MG63 (cell line): Measurements from ENCODE around the gene ACACA. TPM values are rescaled to one million over a fixed set of nuclear protein-coding genes. Genes with fewer than 3 reads are reported as not detected.
A peak's percentile ranks its signal among the peaks of the same experiment; 100 is the strongest.

Experiments used
- DNase-seq: peaks from one replicate; pipeline ENCODE4 v3.0.0-alpha.2; 2020
- H3K27me3 ChIP-seq: fragments of 250-450 bp; sonication (Bioruptor Pico); 2 replicates; pipeline ENCODE4 v1.5.1; 2020; ENCODE audit warnings: mild to moderate bottlenecking, moderate library complexity
- H3K36me3 ChIP-seq: fragments of 250-450 bp; sonication (Bioruptor Pico); 2 replicates; pipeline ENCODE4 v1.5.1; 2020; ENCODE audit warnings: mild to moderate bottlenecking, moderate library complexity
- H3K4me3 ChIP-seq: fragments of 250-450 bp; sonication (Bioruptor Pico); 2 replicates; pipeline ENCODE4 v1.5.1; 2020; ENCODE audit warnings: mild to moderate bottlenecking, moderate library complexity
- H3K9me3 ChIP-seq: fragments of 250-450 bp; sonication (Bioruptor Pico); 2 replicates; pipeline ENCODE4 v1.5.1; 2020; ENCODE audit warnings: mild to moderate bottlenecking, moderate library complexity
- total RNA-seq: library from RNA; depleted of rRNA; stranded (reverse); fragments of >200 nt; shearing (Covaris generic); gene quantifications from 2 replicates; pipeline ENCODE4 v1.2.3, GENCODE V29; 2014; ENCODE audit warnings: low replicate concordance; rRNA removed

Gene ACACA
- total RNA-seq, 1 experiment from 2014 or later, result 53.7 TPM

DNA sequence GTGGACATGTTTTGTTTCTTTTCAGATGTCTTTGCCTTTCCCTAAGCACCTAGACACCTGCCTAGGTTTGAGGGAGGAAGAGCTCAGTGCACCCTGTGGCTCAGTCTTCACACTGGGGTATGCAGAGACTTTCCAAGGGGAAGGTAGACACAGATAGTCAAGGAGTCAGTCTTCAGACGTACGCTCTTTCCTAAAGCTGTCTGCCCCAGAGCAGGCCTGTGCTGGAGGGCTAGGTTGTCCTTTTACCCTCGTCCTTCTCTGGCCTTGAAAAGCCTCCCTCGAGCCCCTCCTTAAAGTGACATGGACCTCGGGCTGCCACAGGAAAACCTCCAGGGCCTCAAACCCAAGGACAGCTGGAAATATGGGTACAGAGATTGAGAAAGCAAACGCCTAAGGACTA, 354.2 kb downstream of the ACACA start:
- H3K9me3 ChIP-seq, result no peaks in the 10 kb centered on the region
- no peak for DNase-seq

DNA sequence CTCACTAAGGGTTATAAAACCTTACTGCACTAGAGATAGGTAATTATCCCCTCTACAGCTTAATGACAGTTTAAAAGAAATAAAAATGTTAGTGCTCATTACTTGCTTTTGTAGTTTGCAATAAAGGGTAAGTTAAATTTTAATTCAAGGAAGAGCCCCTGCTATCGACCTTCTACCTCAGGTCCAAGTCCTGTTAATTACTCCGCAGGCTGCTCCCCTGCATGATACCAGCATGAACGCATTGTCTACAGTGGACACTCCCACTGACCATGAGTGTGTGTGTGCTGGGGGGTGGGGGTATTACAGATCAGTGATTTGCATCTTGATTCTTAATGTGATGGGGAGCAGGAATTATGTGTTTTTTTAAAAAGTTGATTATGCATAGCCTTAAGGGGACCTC, 354.8 kb downstream of the ACACA start:
- no peak for DNase-seq
- no peaks in the 10 kb centered on the region for H3K9me3 ChIP-seq
- H3K4me3 ChIP-seq, result no peak overlapping the region
- H3K27me3 ChIP-seq, result no peaks in the 10 kb centered on the region
- peaks cover 22% of the 10 kb centered on the region for H3K36me3 ChIP-seq

More for the DNA sequence above, 354.2 kb downstream of the ACACA start:
- Histone ChIP-seq H3K36me3 (peaks cover 26% of the 10 kb centered on the region), H3K27me3 (no peaks in the 10 kb centered on the region), H3K4me3 (no peak overlapping the region)

DNA sequence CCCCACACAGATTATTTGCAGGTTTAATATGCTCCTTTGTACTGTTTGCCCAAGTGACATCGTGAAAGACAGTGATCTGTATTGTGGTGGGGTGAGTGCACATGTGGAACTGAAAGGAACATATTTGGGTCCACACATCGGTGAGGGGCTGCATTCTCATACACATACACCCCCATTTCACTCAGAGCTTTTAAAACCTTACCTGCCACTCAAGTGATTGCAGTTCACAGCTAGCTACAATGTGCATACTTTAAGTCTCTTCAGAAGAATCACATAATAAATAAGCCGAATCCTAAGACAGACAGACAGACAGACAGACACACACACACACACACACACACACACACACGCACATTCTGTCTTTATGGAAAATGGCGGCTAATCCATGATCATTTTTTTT, 355.3 kb downstream of the ACACA start:
- H3K27me3 ChIP-seq, result no peaks in the 10 kb centered on the region
- H3K9me3 ChIP-seq, result no peaks in the 10 kb centered on the region
- H3K36me3 ChIP-seq, result peaks cover 21% of the 10 kb centered on the region
- no peak overlapping the region for H3K4me3 ChIP-seq
- no peak for DNase-seq

DNA sequence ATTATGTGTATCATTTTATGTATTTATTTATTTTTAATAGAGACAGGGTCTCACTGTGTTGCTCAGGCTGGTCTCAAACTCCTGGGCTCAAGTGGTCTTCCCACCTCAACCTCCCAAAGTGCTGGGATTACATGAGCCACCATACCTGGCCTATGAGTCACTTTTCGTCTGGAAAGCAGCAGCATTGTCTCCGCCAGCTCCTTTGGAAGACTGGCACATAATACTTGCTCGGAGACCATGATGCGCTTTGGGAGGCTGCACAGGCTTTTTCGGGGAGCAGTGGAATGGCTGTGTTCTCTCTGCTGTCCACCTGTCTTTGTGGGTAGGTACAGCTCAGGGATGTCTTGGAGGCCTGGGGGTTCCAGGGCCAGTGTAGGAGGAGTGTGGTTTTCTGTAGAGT, 355.7 kb downstream of the ACACA start:
- no peak for DNase-seq
- no peak overlapping the region for H3K4me3 ChIP-seq
- H3K9me3 ChIP-seq, result no peaks in the 10 kb centered on the region
- no peaks in the 10 kb centered on the region for H3K27me3 ChIP-seq
- H3K36me3 ChIP-seq, result peaks cover 21% of the 10 kb centered on the region

DNA sequence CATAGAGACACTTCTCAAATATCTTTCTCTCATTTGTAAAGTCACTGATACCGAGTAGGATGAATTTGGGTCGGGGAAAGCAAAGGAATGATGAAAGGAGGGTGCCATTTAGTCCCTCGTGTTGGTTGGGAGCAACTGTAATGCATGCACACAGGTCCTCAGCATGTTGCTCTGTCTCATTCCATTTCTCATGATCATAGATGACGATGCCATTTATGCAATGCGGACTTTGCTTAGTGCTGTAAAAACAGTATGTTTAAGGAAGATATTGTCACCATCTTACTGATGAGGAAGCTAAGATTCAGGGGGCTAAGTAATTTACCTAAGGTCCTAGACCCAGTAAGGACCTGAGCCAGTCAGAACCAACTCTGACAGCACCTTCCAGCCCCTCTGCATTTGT, 357.8 kb downstream of the ACACA start:
- Histone ChIP-seq H3K36me3 (peaks cover 20% of the 10 kb centered on the region), H3K9me3 (no peaks in the 10 kb centered on the region), H3K4me3 (no peak overlapping the region), H3K27me3 (no peaks in the 10 kb centered on the region)
- no peak for DNase-seq

DNA sequence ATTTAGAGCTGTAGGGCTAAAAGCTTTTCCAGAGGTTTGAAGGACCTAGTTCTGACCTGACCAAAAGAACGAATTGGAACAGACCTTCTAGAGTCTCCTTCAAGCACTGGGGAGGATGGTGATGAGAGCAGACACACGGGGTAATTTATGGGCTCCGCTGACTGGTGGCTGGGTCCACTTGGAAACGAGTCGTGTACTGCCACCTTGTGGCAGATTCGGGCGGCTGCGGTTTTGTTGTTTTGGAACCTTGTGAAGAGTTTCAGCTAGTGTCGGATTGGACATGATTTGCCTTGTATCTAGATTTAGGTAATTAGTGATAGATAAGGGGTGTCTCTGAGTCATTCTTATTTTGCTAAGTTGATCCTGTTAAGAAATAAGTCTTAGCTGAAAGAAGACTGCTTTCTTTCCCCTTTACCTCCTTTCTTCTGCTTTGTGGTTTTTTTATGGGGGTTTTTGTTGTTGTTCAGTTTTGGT, 359.0 kb downstream of the ACACA start:
- peak; percentile 71 for DNase-seq
- Histone ChIP-seq H3K9me3 (no peaks in the 10 kb centered on the region), H3K36me3 (peaks cover 27% of the 10 kb centered on the region), H3K27me3 (no peaks in the 10 kb centered on the region), H3K4me3 (no peak overlapping the region)

DNA sequence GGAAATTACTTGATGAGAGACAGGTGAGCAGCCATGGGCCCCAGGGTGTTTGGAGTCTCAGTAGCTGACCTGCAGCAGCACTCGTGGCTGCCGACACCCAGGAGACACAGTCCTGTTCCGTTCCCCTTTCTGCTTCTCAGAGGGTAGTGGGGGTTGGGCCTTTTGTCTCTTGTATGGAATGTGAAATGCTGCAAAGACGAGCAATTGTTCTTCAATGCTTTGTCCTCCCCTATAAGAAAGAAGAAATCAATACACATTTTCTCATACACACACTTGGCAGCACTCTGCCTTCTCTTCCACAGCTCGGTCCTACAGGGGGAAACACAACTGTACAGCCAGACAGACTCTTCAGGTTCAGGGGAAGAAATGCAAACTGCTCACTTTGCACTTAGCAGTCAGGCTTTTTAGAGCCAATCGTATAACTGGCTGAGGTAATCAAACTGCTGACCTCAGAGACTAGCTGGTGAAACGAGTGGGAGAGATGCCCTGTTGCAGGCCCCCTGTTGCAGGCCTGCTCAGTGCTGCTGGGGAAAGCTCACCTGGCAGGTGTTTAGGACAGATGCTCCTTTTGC, 361.2 kb downstream of the ACACA start:
- Histone ChIP-seq H3K36me3 (peaks cover 17% of the 10 kb centered on the region), H3K9me3 (no peaks in the 10 kb centered on the region), H3K4me3 (no peak overlapping the region), H3K27me3 (no peaks in the 10 kb centered on the region)
- no peak for DNase-seq

DNA sequence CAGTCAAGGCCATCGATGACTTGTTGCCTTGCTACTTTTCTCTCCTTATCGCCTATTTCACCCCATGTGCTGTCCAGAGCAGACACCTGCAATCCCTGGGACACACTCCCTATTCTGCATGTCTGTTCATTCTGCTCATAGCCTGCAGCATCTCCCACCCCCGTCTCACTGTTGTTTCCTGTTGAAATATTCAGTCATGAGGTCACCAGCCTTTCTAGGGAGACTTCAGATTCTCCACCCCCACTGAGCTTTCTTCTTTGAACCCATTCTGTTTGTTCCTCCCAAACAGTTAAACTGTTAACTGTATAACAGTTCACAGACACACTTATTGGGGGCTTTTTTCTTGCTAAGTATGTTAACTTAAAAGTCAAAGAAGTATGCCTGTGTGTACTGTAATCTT, 363.4 kb downstream of the ACACA start:
- Histone ChIP-seq H3K36me3 (peaks cover 15% of the 10 kb centered on the region), H3K4me3 (no peak overlapping the region), H3K27me3 (no peaks in the 10 kb centered on the region), H3K9me3 (no peaks in the 10 kb centered on the region)
- DNase-seq, result no peak

DNA sequence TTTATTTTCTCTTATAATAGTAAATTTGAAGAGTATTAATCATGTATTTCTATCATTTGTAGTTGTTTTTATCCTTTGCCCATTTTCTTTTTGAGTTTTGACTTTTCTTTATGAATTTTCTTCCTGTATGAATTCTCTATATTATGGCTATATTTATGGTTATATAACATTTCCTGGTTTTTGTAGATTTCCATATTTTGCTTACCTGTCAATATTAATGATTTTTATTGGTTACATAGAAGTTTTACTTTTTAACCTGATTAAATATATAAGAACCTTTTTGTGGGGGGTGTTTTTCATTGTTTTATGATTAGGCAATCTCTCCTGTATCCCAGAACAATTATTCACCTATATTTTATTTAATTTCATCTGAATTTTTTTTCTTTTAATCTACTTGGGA, 364.7 kb downstream of the ACACA start:
- no peaks in the 10 kb centered on the region for H3K27me3 ChIP-seq
- peaks cover 22% of the 10 kb centered on the region for H3K36me3 ChIP-seq
- no peak overlapping the region for H3K4me3 ChIP-seq
- no peak for DNase-seq
- H3K9me3 ChIP-seq, result no peaks in the 10 kb centered on the region

DNA sequence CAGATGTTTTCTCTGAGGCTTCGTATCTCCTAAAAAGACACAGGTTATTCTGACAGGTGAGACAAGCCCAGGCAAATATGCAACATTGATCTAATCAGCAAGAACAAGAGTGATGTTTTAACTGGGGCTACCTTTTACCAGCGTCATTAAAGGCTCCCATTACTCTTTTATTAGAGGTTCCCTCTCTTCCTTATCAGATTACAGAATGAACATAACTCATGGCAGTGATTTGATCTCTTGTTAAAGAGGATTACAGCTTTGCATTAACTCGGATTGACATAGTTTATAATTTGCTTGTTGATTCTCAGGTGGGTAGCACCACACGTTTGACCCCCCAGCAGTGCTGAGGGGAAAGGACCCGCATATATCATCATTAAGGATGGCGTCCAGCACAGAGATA, 367.4 kb downstream of the ACACA start:
- peaks cover 23% of the 10 kb centered on the region for H3K36me3 ChIP-seq
- H3K4me3 ChIP-seq, result no peak overlapping the region
- DNase-seq, result no peak
- H3K9me3 ChIP-seq, result no peaks in the 10 kb centered on the region
- H3K27me3 ChIP-seq, result no peaks in the 10 kb centered on the region

DNA sequence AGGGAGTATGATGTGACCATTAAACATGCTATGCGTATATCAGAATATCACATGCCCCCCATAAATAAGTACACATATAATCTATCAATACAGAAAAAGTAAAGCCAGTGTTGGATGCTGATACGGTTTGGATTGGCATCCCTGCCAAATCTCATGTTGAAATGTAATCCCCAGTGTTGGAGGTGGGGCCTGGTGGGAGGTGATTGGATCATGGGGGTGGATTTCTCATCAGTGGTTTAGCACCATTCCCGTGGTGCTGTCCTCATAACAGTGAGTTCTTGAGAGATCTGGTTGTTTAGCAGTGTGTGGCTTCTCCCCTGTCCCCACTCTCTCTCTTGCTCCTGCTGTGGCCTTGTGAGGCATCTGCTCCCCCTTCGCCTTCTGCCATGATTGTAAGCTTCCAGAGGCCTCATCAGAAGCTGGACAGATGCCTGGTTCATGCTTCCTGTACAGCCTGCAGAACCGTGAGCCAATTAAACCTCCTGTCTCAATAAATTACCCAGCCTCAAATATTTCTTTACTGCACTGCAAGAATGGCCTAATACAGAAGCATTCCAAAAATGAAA, 369.0 kb downstream of the ACACA start:
- no peaks in the 10 kb centered on the region for H3K9me3 ChIP-seq
- H3K36me3 ChIP-seq, result peaks cover 20% of the 10 kb centered on the region
- no peaks in the 10 kb centered on the region for H3K27me3 ChIP-seq
- H3K4me3 ChIP-seq, result no peak overlapping the region
- no peak for DNase-seq

Other genes with a start within 250 kb of the ACACA start
- gene C17orf78, start 30.9 kb downstream of the ACACA start, total RNA-seq, result not detected in 2 replicates
- gene TADA2A, start 50 bp upstream of the ACACA start, total RNA-seq, result 22.4 and 35.2 TPM in 2 replicates
- 86.6 and 86.9 TPM in 2 replicates for gene DUSP14, start 83.1 kb upstream of the ACACA start, total RNA-seq
- 8.3 and 10.6 TPM in 2 replicates for gene SYNRG, start 202.6 kb upstream of the ACACA start, total RNA-seq
- gene DDX52, start 236.6 kb upstream of the ACACA start, total RNA-seq, result 25.7 and 26.8 TPM in 2 replicates